ENCODE measurements around the gene NTM.

The NTM gene

DNA sequence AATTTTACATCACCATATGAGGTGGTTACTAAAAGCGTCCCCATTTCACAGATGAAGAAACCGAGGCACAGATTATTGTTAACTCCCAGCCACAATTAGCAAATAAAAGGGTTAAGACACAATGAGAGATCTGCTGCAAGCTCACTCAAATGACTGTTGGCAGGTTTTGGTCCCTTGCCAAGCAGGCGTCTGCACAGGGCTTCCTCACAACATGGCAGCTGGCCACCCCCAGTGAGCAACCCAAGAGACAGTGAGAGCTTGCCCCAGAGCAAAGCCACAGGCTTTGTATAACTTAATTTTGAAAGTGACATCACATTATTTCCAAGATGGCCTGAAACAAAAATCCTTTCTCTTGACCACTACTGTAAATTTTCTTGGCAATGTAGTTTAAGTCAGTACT, 217.6 kb downstream of the NTM start:
- no peak for FAIRE-seq
- DNase-seq (ENCODE audit: insufficient read length, low spot score): no peak
- no peak for TF ChIP-seq POLR2A (IDR thresholded peaks at IDR 0.05; ENCODE audit: low read depth, low read length)
- TF ChIP-seq POLR2AphosphoS5 (IDR thresholded peaks at IDR 0.05; ENCODE audit: low read depth, low read length): no peak
- TF ChIP-seq PAX5 (IDR thresholded peaks at IDR 0.05; ENCODE audit: insufficient read depth, low read length, severe bottlenecking): no peak
- TF ChIP-seq POU2F2 (IDR thresholded peaks at IDR 0.05; ENCODE audit: low read depth, low read length): no peak
- no peak for TF ChIP-seq SPI1 (IDR thresholded peaks at IDR 0.05; ENCODE audit: low read depth, low read length)
- no peak for TF ChIP-seq TAF1 (IDR thresholded peaks at IDR 0.05; ENCODE audit: low read depth, low read length)

DNA sequence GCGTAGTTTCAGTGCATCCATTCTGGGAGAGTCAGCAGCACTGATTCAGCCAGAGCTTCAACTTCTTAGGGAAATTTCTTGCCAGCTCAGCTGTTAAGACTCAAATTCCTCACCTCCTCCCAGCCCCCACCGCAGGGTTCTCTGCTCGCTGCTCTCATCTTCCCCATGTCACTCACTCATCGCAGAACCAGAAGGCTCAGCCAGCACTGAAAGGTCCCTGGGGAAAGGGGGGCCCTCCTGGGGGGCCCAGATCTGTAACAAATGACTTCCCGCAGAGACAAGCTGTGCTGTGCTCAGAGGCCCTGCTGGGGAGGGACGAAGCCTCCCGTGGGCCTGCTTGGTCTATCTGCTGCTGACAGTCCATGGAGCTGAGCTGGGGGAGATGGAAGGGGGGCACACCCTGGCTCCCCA, 220.6 kb downstream of the NTM start:
- TF ChIP-seq POU2F2 (IDR thresholded peaks at IDR 0.05; ENCODE audit: low read depth, low read length): no peak
- TF ChIP-seq POLR2AphosphoS5 (IDR thresholded peaks at IDR 0.05; ENCODE audit: low read depth, low read length): no peak
- no peak for TF ChIP-seq PAX5 (IDR thresholded peaks at IDR 0.05; ENCODE audit: insufficient read depth, low read length, severe bottlenecking)
- no peak for TF ChIP-seq TAF1 (IDR thresholded peaks at IDR 0.05; ENCODE audit: low read depth, low read length)
- no peak for TF ChIP-seq POLR2A (IDR thresholded peaks at IDR 0.05; ENCODE audit: low read depth, low read length)
- no peak for TF ChIP-seq SPI1 (IDR thresholded peaks at IDR 0.05; ENCODE audit: low read depth, low read length)
- FAIRE-seq (no peak), DNase-seq (ENCODE audit: insufficient read length, low spot score) (no peak)

GRCh38 chr11:131592152-131592551, 221.7 kb downstream of the NTM start:
- FAIRE-seq: no peak
- DNase-seq (ENCODE audit: insufficient read length, low spot score): no peak
- no peak for TF ChIP-seq PAX5 (IDR thresholded peaks at IDR 0.05; ENCODE audit: insufficient read depth, low read length, severe bottlenecking)
- no peak for TF ChIP-seq POU2F2 (IDR thresholded peaks at IDR 0.05; ENCODE audit: low read depth, low read length)
- TF ChIP-seq SPI1 (IDR thresholded peaks at IDR 0.05; ENCODE audit: low read depth, low read length): no peak
- TF ChIP-seq POLR2A (IDR thresholded peaks at IDR 0.05; ENCODE audit: low read depth, low read length): no peak
- TF ChIP-seq TAF1 (IDR thresholded peaks at IDR 0.05; ENCODE audit: low read depth, low read length): no peak
- no peak for TF ChIP-seq POLR2AphosphoS5 (IDR thresholded peaks at IDR 0.05; ENCODE audit: low read depth, low read length)

DNA sequence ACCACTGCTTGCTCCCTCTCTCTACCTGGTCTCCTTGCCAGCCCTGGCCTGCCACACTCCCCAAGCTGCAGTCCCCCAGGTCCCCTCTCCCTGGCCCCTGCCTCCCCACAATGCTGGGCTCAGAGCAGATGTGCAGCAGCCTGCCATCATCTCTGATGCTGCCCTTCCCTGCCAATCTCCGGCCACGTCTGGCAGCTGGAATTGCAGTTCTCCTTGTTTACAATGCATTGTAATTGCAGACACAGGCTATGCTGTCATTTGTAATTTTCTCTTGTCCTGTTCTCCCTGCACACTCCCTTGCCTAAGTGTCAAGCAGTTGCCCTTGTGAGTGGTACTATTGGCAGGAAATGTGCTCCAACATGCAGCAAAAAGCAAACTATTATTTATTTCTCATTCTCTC, 222.3 kb downstream of the NTM start:
- TF ChIP-seq POLR2AphosphoS5 (IDR thresholded peaks at IDR 0.05; ENCODE audit: low read depth, low read length): no peak
- no peak for TF ChIP-seq POU2F2 (IDR thresholded peaks at IDR 0.05; ENCODE audit: low read depth, low read length)
- TF ChIP-seq PAX5 (IDR thresholded peaks at IDR 0.05; ENCODE audit: insufficient read depth, low read length, severe bottlenecking): no peak
- no peak for TF ChIP-seq POLR2A (IDR thresholded peaks at IDR 0.05; ENCODE audit: low read depth, low read length)
- TF ChIP-seq SPI1 (IDR thresholded peaks at IDR 0.05; ENCODE audit: low read depth, low read length): no peak
- no peak for TF ChIP-seq TAF1 (IDR thresholded peaks at IDR 0.05; ENCODE audit: low read depth, low read length)
- FAIRE-seq (no peak), DNase-seq (ENCODE audit: insufficient read length, low spot score) (no peak)

DNA sequence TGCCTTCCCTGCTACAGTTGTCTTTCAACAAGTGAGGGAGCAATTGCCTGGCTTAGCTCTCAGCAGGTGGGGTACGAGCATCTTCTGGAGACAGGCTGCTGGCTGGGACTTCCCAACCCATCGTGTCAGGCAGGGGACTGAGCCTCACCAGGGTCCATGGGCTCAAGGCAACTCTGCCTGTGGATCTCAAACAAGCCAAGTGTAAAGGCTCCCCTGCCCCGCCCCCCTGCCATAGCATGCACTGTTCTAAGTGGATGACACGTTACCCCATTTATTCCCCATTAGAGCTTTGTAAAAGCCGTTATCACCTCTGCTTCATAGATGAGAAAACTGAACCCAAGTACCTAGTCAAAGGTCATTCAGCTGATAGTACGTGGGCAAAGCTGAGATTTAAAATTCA, 222.9 kb downstream of the NTM start:
- TF ChIP-seq POLR2AphosphoS5 (IDR thresholded peaks at IDR 0.05; ENCODE audit: low read depth, low read length): no peak
- TF ChIP-seq SPI1 (IDR thresholded peaks at IDR 0.05; ENCODE audit: low read depth, low read length): no peak
- no peak for TF ChIP-seq TAF1 (IDR thresholded peaks at IDR 0.05; ENCODE audit: low read depth, low read length)
- no peak for TF ChIP-seq PAX5 (IDR thresholded peaks at IDR 0.05; ENCODE audit: insufficient read depth, low read length, severe bottlenecking)
- TF ChIP-seq POU2F2 (IDR thresholded peaks at IDR 0.05; ENCODE audit: low read depth, low read length): no peak
- no peak for TF ChIP-seq POLR2A (IDR thresholded peaks at IDR 0.05; ENCODE audit: low read depth, low read length)
- no peak for FAIRE-seq
- no peak for DNase-seq (ENCODE audit: insufficient read length, low spot score)

DNA sequence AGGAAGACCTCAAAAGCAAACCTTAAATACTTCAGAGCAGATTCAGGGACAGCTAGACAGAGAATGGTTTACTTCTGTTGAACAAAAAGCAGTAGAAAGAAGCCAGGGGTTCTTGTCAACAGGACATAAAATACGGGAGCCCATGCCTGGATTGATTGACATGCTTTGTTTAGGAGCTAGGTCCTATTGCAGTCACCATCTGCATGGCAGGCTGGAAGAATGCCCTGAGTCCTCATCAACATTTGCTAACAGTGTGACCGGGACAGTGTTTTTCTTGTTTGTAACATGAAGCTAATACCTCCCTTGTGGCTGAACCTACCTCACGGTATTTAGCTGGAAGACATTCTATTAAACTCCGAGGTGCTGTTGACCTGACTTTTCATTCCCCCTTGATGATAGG, 225.4 kb downstream of the NTM start:
- FAIRE-seq (no peak), DNase-seq (ENCODE audit: insufficient read length, low spot score) (no peak)
- no peak for TF ChIP-seq PAX5 (IDR thresholded peaks at IDR 0.05; ENCODE audit: insufficient read depth, low read length, severe bottlenecking)
- no peak for TF ChIP-seq POLR2A (IDR thresholded peaks at IDR 0.05; ENCODE audit: low read depth, low read length)
- no peak for TF ChIP-seq TAF1 (IDR thresholded peaks at IDR 0.05; ENCODE audit: low read depth, low read length)
- no peak for TF ChIP-seq POU2F2 (IDR thresholded peaks at IDR 0.05; ENCODE audit: low read depth, low read length)
- no peak for TF ChIP-seq SPI1 (IDR thresholded peaks at IDR 0.05; ENCODE audit: low read depth, low read length)
- TF ChIP-seq POLR2AphosphoS5 (IDR thresholded peaks at IDR 0.05; ENCODE audit: low read depth, low read length): no peak

DNA sequence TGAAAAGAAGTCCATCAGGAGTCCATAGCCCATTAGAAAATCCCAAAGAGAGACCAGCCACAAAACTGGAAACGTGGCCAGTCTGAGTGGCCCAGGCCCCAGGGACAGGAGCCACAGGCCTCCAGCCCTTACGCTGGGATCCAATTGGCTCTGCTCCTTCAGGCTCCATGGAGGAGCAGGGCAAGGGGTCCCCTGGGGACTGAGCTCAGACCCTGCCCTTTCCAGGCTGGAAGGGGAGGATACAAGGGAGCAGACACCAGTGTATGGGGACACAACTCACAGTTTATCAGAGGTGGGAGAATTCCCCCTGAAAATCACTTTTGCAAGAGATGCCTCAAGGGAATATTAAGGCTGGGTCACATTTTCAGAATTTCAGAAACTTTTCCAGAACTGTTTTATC, 227.5 kb downstream of the NTM start:
- DNase-seq (ENCODE audit: insufficient read length, low spot score): no peak
- TF ChIP-seq POLR2A (IDR thresholded peaks at IDR 0.05; ENCODE audit: low read depth, low read length) (no peak), TAF1 (IDR thresholded peaks at IDR 0.05; ENCODE audit: low read depth, low read length) (no peak), PAX5 (IDR thresholded peaks at IDR 0.05; ENCODE audit: insufficient read depth, low read length, severe bottlenecking) (no peak), POLR2AphosphoS5 (IDR thresholded peaks at IDR 0.05; ENCODE audit: low read depth, low read length) (no peak), POU2F2 (IDR thresholded peaks at IDR 0.05; ENCODE audit: low read depth, low read length) (no peak), SPI1 (IDR thresholded peaks at IDR 0.05; ENCODE audit: low read depth, low read length) (no peak)
- no peak for FAIRE-seq

DNA sequence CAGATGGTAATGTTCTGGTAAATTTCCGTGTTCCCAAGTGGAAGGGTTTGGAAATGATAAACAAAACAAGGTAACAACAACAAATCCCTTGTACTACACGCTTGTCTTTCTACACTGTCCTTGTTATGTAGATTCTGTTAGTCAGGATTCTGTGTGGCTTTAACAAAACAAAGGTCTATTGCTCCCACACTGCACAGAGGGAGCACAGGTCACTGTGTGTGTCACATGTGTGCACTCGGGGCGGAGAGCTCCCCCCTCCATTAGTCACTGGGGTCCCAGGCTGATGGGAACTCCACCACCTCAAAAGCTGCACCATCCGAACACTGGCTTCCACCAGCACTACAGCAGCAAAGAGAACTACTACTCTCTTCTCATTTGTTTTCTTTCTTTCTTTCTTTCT, 227.9 kb downstream of the NTM start:
- DNase-seq (ENCODE audit: insufficient read length, low spot score) (no peak), FAIRE-seq (no peak)
- TF ChIP-seq POLR2A (IDR thresholded peaks at IDR 0.05; ENCODE audit: low read depth, low read length): no peak
- TF ChIP-seq POLR2AphosphoS5 (IDR thresholded peaks at IDR 0.05; ENCODE audit: low read depth, low read length): no peak

DNA sequence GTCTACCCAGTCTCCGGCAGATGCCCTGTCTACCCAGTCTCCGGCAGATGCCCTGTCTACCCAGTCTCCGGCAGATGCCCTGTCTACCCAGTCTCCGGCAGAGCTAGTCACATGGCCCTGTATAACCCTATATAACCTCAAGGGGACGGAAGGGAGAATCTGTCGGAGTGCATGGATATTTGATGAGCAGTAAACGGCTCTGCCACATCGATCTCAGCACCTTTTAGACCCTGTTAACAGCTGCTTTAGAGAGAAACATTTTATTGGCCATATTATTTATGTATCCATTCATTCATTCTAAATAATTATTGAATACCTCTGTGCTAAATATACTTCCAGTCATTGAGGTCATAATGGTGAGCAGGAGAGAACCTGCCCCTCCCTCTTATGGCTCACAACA, 228.9 kb downstream of the NTM start:
- DNase-seq (ENCODE audit: insufficient read length, low spot score): no peak
- FAIRE-seq: no peak
- TF ChIP-seq POLR2AphosphoS5 (IDR thresholded peaks at IDR 0.05; ENCODE audit: low read depth, low read length) (no peak), POU2F2 (IDR thresholded peaks at IDR 0.05; ENCODE audit: low read depth, low read length) (no peak), POLR2A (IDR thresholded peaks at IDR 0.05; ENCODE audit: low read depth, low read length) (no peak), PAX5 (IDR thresholded peaks at IDR 0.05; ENCODE audit: insufficient read depth, low read length, severe bottlenecking) (no peak)

DNA sequence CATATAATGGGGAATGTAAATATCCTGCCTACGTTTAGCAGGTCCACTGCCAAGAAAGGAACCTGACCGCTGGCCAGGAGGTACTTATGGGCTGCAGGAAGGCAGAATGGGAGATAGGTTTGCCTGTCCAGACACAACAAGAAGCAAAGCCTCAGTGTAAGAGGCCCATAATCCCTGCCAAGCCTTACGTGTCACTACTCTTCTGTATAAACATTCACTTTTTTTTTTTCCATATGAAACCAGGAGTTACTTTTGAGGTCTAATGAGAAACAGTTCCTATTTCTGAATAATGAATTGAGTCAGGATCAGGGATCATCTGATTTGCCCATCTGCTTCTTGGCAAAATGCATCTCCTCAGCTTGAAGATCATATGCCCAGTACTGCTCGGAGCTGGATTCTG, 230.2 kb downstream of the NTM start:
- FAIRE-seq: no peak
- no peak for TF ChIP-seq POLR2AphosphoS5 (IDR thresholded peaks at IDR 0.05; ENCODE audit: low read depth, low read length)
- no peak for DNase-seq (ENCODE audit: insufficient read length, low spot score)

GRCh38 chr11:131601586-131601985, 231.2 kb downstream of the NTM start:
- DNase-seq (ENCODE audit: insufficient read length, low spot score): no peak
- TF ChIP-seq PAX5 (IDR thresholded peaks at IDR 0.05; ENCODE audit: insufficient read depth, low read length, severe bottlenecking) (no peak), TAF1 (IDR thresholded peaks at IDR 0.05; ENCODE audit: low read depth, low read length) (no peak), POU2F2 (IDR thresholded peaks at IDR 0.05; ENCODE audit: low read depth, low read length) (no peak), POLR2AphosphoS5 (IDR thresholded peaks at IDR 0.05; ENCODE audit: low read depth, low read length) (no peak), SPI1 (IDR thresholded peaks at IDR 0.05; ENCODE audit: low read depth, low read length) (no peak), POLR2A (IDR thresholded peaks at IDR 0.05; ENCODE audit: low read depth, low read length) (no peak)
- no peak for FAIRE-seq

All from GM12891 (cell line).